BLaER1 treated with 17β-estradiol and CSF1 and Interleukin-3, amounts not matched to agents 10 nM and 100 nM (cell line): Measurements from ENCODE around the gene HSD11B2.

Source experiments
- H3K27ac ChIP-seq, 11 experiments: shearing (Covaris generic); formaldehyde crosslinking; 2 replicates each; pipeline ENCODE4 v1.8.1; 2022
- H3K27me3 ChIP-seq, 11 experiments: shearing (Covaris generic); formaldehyde crosslinking; 2 replicates each; pipeline ENCODE4 v1.8.1; 2022
- H3K36me3 ChIP-seq, 11 experiments: shearing (Covaris generic); formaldehyde crosslinking; 2 replicates each; pipeline ENCODE4 v1.8.1; 2022
- H3K4me1 ChIP-seq, 10 experiments: shearing (Covaris generic); formaldehyde crosslinking; 2 replicates each; pipeline ENCODE4 v1.8.1; 2022
- H3K4me2 ChIP-seq, 11 experiments: shearing (Covaris generic); formaldehyde crosslinking; 2 replicates each; pipeline ENCODE4 v1.8.1; 2022
- H3K4me3 ChIP-seq, 10 experiments: shearing (Covaris generic); formaldehyde crosslinking; 2 replicates each; pipeline ENCODE4 v1.8.1; 2022
- H3K9ac ChIP-seq, 11 experiments: shearing (Covaris generic); formaldehyde crosslinking; 2 replicates each; pipeline ENCODE4 v1.8.1; 2022
- H3K9me3 ChIP-seq, 11 experiments: shearing (Covaris generic); formaldehyde crosslinking; replicated peaks in 1 of 11; 2 replicates each; pipeline ENCODE4 v1.8.1; 2022
- H4K20me1 ChIP-seq, 11 experiments: shearing (Covaris generic); formaldehyde crosslinking; 2 replicates each; pipeline ENCODE4 v1.8.1; 2022
- Cebpa-rat ChIP-seq, 11 experiments: shearing (Covaris generic); IDR thresholded peaks; 2 replicates each; pipeline ENCODE4 v1.8.1; 2022

The HSD11B2 gene

DNA sequence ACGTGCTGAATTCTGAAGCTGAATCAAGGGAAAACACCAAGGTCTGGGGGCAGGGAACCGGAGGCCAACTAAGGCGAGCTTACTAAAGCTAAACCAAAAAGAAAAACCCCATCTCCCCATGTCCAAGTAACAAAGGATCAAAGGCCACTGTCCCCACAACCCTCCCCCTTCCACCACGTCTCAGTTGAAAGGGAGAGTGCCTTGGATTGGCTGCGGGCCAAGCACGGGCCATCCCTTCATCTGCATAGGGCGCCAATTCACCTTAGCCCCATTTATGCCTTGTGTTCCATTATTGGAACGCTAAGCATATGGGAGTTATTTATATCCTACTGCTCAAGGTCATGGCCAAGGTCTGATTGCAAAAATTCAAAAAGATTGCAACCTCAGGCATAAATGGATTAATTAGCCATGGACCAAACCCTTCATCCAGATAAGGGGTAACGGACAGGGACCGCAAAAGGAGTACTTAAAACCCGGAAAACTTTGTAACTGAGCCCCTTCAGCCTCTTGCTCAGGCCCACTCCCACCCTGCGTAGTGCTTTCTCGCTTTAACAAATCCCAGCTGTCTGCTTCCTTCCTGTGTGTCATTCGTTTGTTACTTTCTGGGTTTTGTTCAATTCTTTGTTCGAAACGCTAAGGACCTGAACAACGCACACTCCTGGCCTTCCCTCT, 50.8 kb downstream of the HSD11B2 start:
- H3K27me3 ChIP-seq = no peaks in the 10 kb centered on the region
- H3K36me3 ChIP-seq = peaks cover under 1 to 48% (median 28%) of the 10 kb centered on the region in 11 experiments; a peak in 19 of 22 replicates
- TF ChIP-seq Cebpa-rat (IDR thresholded peaks at IDR 0.05) = no peak
- H3K4me3 ChIP-seq = peak overlapping the region; percentile 77 to 99 (median 94)
- H3K9ac ChIP-seq = peak overlapping the region; percentile 88 to 100 (median 94)
- peaks cover 16 to 41% (median 31%) of the 10 kb centered on the region in 11 experiments for H4K20me1 ChIP-seq
- peaks cover 67 to 80% (median 75%) of the 10 kb centered on the region in 10 experiments for H3K4me1 ChIP-seq
- peak overlapping the region; percentile 83 to 99 (median 96) for H3K4me2 ChIP-seq
- peak overlapping the region; percentile 89 to 100 (median 99) for H3K27ac ChIP-seq
- H3K9me3 ChIP-seq = no peaks in the 10 kb centered on the region

DNA sequence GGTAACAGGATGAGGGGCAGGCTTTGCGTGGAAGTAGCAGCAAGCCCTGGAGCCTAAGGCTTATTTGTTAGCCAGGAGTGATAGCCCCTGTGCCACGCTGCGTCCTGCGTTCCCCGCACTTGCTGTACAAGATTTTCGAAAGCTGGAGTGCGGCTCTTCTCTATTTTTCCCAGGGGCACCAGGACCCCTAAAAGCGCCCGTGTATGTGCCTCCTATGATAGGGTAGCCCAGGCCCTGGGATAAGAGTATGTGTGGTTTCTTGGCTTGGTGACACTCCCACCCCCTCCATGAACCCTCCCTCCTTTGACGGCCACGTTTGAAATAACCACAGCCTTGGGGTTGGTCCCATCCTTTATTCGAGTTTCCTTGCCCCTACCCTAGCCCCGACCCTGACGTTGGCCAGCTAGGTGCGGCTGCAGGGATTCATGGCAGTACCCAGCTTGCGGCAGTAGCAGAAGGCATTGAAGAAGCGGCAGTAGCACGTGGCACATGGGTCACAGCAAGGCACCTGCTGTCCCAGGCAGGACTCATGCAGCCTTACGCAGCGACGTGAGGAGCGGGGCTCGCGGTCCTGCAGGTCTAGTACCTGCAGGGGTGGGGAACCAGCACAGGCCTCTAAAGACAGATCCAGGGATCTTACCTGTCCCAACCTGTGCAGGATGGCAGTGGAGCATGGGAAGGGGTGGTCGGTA, 51.5 kb downstream of the HSD11B2 start:
- peak overlapping the region; percentile 88 to 100 (median 94) for H3K9ac ChIP-seq
- H3K4me3 ChIP-seq = peak overlapping the region; percentile 77 to 99 (median 94)
- H3K27me3 ChIP-seq = no peaks in the 10 kb centered on the region
- TF ChIP-seq Cebpa-rat (IDR thresholded peaks at IDR 0.05) = no peak
- peaks cover 16 to 35% (median 25%) of the 10 kb centered on the region in 11 experiments; a peak in 21 of 22 replicates for H4K20me1 ChIP-seq
- peak overlapping the region; percentile 89 to 100 (median 99) for H3K27ac ChIP-seq
- peaks cover 68 to 86% (median 79%) of the 10 kb centered on the region in 10 experiments for H3K4me1 ChIP-seq
- peak overlapping the region; percentile 83 to 99 (median 96) for H3K4me2 ChIP-seq
- H3K36me3 ChIP-seq = peaks cover 0 to 43% (median 22%) of the 10 kb centered on the region in 11 experiments; a peak in 18 of 22 replicates
- no peaks in the 10 kb centered on the region for H3K9me3 ChIP-seq

DNA sequence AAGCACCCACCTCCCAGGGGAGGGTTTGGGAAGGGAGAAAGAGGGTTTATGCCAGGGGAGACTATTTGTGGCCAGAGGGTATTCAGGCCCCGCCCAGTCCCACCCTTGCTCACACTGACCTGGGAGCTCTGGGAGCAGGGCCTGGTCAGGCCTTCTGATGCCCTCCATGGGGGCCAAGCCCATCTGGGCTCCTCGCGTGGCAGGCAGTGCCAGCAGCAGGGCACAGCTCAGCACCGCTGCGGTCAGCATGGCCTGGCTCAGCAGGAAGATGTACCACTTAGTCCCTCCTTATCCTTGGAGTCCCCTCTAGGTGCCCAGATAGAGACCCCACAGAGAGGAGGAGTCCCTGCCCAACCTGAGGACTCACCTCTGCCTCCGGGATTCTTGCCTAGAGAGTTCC, 52.2 kb downstream of the HSD11B2 start, which contains the start of gene AGRP:
AGRP (minus strand) TSS at position 398 of the 400 bp plus-strand sequence; CDS start at position 249, 149 bp downstream.
- Histone ChIP-seq H3K4me1 (peaks cover 68 to 86% (median 82%) of the 10 kb centered on the region in 10 experiments), H3K36me3 (peaks cover 0 to 35% (median 14%) of the 10 kb centered on the region in 11 experiments; a peak in 17 of 22 replicates)

DNA sequence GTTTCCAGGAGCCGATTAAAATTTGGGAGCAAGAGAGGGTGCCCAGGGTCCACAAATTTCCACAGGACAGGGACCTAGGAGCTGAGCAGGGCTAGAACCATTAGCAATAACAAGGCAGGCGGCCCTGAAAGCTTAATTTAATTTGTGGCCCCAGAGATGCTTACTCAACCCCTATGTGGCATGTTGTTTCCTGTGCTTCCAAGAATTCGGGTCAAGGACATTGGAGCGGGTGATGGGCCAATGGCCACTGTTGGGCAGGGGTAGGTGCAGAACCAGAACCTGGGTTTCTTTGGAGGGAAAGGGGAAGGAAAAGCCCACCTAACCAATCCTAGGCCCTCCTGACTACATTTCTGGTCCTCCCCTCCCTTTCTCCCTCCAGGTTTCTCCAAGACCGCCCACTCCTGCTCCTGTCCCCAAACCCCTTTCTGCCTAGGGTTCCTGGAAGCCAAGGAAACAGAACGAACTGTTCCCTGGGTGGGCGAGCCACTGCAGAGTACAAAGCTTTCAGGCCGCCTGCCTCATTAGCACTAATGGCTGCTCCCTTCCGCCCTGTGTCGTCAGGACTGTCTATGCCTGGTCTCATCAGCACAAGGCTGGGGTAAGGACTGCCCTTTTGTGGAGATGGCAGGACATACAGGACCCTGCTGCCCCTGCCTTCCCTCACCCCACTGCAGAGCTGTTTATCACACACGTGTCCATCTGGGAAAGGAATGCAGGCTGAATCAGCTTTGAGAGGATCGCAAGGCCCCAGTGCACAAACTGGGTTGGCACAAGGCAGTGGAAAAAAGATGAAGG, 53.0 kb downstream of the HSD11B2 start:
- no peak for TF ChIP-seq Cebpa-rat (IDR thresholded peaks at IDR 0.05)
- H3K4me2 ChIP-seq = peak overlapping the region; percentile 83 to 99 (median 96)
- peak overlapping the region; percentile 88 to 100 (median 94) for H3K9ac ChIP-seq

More for the DNA sequence above, 52.2 kb downstream of the HSD11B2 start, which contains the start of gene AGRP:
- Histone ChIP-seq H3K4me3 (peak within 1 kb of the TSS; percentile 77 to 99 (median 94)), H3K9ac (peak within 1 kb of the TSS; percentile 88 to 100 (median 94)), H3K4me2 (peak within 1 kb of the TSS; percentile 83 to 99 (median 96)), H3K9me3 (no peaks in the 10 kb centered on the region), H3K27me3 (no peaks in the 10 kb centered on the region), H4K20me1 (peaks cover 8 to 27% (median 17%) of the 10 kb centered on the region in 11 experiments; a peak in 20 of 22 replicates), H3K27ac (peak within 1 kb of the TSS; percentile 89 to 100 (median 99))
- TF ChIP-seq Cebpa-rat (IDR thresholded peaks at IDR 0.05) = no peak

DNA sequence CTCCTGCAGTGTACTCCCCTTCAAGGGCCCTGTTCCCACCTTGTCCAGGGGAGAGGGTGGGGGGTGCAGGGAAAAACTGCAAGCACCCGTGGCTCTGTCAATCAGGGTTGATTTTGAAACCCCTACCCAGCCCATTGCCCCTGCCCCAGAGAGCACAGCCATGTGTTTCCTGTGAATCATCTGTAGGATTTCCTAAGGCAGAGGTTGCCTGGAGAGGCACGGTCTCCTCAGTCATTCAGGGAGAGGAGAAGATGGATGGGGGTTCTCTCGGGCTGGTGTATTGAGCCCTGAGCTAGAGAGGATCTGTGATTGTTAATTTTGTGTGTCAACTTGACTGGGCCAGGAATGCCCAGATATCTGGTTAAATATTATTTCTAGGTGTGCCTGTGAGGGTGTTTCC, 55.9 kb downstream of the HSD11B2 start:
- Histone ChIP-seq H3K4me1 (peaks cover 97 to 99% (median 98%) of the 10 kb centered on the region in 10 experiments), H3K4me3 (peak overlapping the region in 4 of 10 experiments; percentile 23 to 46 (median 34); a peak in 5 of 20 replicates), H3K9me3 (peaks cover 0 to 10% (median 5%) of the 10 kb centered on the region in 11 experiments; a peak in 8 of 22 replicates), H3K27me3 (no peaks in the 10 kb centered on the region), H3K36me3 (peaks cover 0 to 20% (median 5%) of the 10 kb centered on the region in 11 experiments; a peak in 9 of 22 replicates), H4K20me1 (no peaks in the 10 kb centered on the region), H3K27ac (peak overlapping the region; percentile 57 to 100 (median 99)), H3K4me2 (peak overlapping the region; percentile 83 to 99 (median 96)), H3K9ac (peak overlapping the region; percentile 68 to 96 (median 91))
- TF ChIP-seq Cebpa-rat (IDR thresholded peaks at IDR 0.05) = peak in 9 of 11 experiments; percentile 47 to 92 (median 76); a peak in 16 of 22 replicates

More for the DNA sequence above, 53.0 kb downstream of the HSD11B2 start:
- no peaks in the 10 kb centered on the region for H3K27me3 ChIP-seq
- H3K27ac ChIP-seq = peak overlapping the region; percentile 89 to 100 (median 99)
- H3K9me3 ChIP-seq = no peaks in the 10 kb centered on the region
- peak overlapping the region in 8 of 10 experiments; percentile 8 to 99 (median 94); a peak in 11 of 20 replicates for H3K4me3 ChIP-seq
- H4K20me1 ChIP-seq = peaks cover 6 to 19% (median 10%) of the 10 kb centered on the region in 11 experiments; a peak in 20 of 22 replicates
- H3K4me1 ChIP-seq = peaks cover 71 to 84% (median 82%) of the 10 kb centered on the region in 10 experiments
- peaks cover 0 to 28% (median 9%) of the 10 kb centered on the region in 11 experiments; a peak in 11 of 22 replicates for H3K36me3 ChIP-seq
